Peyer's patch (tissue), 4 donors: Measurements from ENCODE around the gene FRMD4A.

Source experiments
- CTCF ChIP-seq, 6 experiments: fragments of 450-650 bp in 4 of 6; fragments of 200-600 bp in 2 of 6; sonication (generic) in 1 of 6; IDR thresholded peaks; one replicate each; pipeline ENCODE4 v1.5.1; 2017 to 2019; ENCODE audit warnings: antibody characterized with exemption in 6 of 6, mild to moderate bottlenecking in 3 of 6, moderate library complexity in 1 of 6
- POLR2A ChIP-seq, 2 donors: fragments of 450-650 bp; IDR thresholded peaks; one replicate each; pipeline ENCODE4 v1.5.1; 2017; ENCODE audit warnings: antibody characterized with exemption in 2 of 2, mild to moderate bottlenecking in 2 of 2, moderate library complexity in 2 of 2

DNA sequence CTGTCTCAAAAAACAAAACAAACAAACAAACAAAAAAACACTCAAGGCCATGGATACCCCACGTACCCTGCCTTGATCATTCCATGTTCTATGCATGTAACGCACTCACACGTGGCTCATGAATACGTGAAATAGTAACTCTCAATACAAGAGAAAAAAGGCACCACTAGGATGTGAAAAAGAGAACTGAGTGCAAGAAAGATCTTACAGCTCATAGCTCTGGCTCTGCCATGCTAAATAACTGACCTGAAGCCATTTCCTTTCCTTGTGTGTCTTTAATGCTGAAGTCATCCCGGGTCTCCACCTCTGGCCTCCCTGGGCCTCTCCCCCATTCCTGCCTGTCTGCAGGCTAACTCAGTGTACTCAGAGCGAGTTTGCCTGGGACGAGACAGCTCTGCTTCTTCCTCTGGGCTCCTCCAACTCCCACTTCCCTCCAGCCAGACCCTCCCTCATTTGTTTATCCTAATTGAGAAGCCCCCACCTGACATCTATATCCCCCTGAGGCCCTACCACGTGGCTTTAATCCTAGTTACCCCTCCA is 626.7 kb downstream of the FRMD4A start:
- TF ChIP-seq CTCF (IDR thresholded peaks at IDR 0.05) (no peak), POLR2A (IDR thresholded peaks at IDR 0.05) (no peak)
